Neuron (in vitro differentiated cells): ENCODE results near the gene RNF130.

Experiments used
- H2AFZ ChIP-seq: one replicate; pipeline ENCODE4 v1.6.1; 2013; ENCODE audit warnings: low read depth, mild to moderate bottlenecking, inconsistent platforms, low read length, moderate library complexity
- H3K27me3 ChIP-seq: one replicate; pipeline ENCODE4 v1.6.1; 2013; ENCODE audit warnings: low read length; ENCODE audit not compliant: insufficient read depth
- H3K36me3 ChIP-seq: one replicate; pipeline ENCODE4 v1.6.1; 2013; ENCODE audit warnings: low read length; ENCODE audit not compliant: insufficient read depth
- H3K4me1 ChIP-seq: one replicate; pipeline ENCODE4 v1.6.1; 2013; ENCODE audit warnings: low read length; ENCODE audit not compliant: insufficient read depth
- H3K4me3 ChIP-seq: 2 replicates; pipeline ENCODE4 v1.5.1; 2013; ENCODE audit warnings: mild to moderate bottlenecking, low read length, moderate library complexity
- H3K9me3 ChIP-seq: one replicate; pipeline ENCODE4 v1.6.1; 2013; ENCODE audit warnings: low read length

RNF130 gene

DNA sequence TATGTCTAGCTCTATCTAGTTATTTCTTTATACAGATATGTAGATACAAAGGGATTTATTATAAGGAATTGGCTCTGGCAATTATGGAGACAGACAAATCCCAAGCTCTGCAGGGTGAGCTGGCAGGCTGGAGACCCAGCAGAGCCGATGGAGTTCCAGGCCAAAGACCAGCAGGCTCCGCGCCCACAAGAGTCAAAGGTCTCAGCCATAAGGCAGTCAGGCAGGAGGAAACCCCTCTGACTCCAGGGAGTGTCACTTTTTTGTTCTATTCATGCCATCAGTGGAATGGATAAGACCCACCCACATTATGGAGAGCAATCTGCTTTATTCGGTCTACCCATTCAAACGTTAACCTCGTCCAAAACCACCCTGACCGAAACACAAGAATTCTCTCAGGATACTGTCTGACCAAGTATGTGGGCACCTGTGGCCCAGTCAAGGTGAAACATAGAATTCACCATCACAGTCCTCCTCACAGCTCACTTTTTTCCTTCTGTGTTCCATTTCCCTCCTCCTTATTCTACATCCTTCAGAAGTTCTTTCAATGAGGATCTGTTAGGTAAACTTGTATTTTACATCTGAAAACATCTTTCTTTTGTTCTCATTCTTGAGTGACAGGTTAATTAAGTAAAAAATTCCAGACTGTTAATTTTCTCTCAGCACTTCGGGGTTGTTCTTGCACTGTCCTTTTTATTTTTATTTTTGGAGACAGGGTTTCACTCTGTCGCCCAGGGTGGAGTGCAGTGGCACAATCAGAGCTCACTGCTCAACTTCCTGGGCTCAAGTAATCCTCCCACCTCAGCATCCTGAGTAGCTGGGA lies 21.2 kb downstream of the RNF130 start:
- no peaks in the 10 kb centered on the region for H3K27me3 ChIP-seq
- H3K9me3 ChIP-seq = peaks cover 35% of the 10 kb centered on the region
- H2AFZ ChIP-seq = no peak overlapping the region
- peaks cover 23% of the 10 kb centered on the region for H3K4me1 ChIP-seq
- no peak overlapping the region for H3K4me3 ChIP-seq
- H3K36me3 ChIP-seq = peaks cover 16% of the 10 kb centered on the region

DNA sequence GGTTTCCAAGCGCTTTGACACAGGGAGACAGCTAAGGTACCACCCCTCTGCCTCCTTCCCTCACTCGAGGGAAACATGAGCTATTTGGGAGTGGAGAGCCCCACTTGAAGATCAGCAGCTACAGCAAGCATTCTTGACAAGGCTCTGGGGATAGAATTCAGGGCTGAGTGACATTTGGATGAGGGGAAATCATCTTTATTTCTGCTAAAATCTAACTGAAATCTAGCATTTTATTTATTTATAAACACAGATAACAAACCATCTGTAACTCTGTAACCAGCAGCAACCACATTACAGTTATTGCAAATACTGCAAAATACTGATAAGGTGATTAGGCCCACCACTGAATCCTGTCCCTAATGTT lies 22.4 kb downstream of the RNF130 start:
- Histone ChIP-seq H3K27me3 (no peaks in the 10 kb centered on the region), H3K4me3 (no peak overlapping the region), H3K9me3 (peaks cover 42% of the 10 kb centered on the region), H3K4me1 (peaks cover 16% of the 10 kb centered on the region), H2AFZ (no peak overlapping the region), H3K36me3 (peaks cover 15% of the 10 kb centered on the region)

- Histone ChIP-seq H3K27me3 (no peaks in the 10 kb centered on the region), H3K4me3 (no peak overlapping the region), H3K36me3 (peaks cover 20% of the 10 kb centered on the region), H2AFZ (no peak overlapping the region), H3K9me3 (peaks cover 37% of the 10 kb centered on the region), H3K4me1 (peaks cover 11% of the 10 kb centered on the region)
Observed at GRCh38 chr5:180047667-180048066, 23.9 kb downstream of the RNF130 start.

DNA sequence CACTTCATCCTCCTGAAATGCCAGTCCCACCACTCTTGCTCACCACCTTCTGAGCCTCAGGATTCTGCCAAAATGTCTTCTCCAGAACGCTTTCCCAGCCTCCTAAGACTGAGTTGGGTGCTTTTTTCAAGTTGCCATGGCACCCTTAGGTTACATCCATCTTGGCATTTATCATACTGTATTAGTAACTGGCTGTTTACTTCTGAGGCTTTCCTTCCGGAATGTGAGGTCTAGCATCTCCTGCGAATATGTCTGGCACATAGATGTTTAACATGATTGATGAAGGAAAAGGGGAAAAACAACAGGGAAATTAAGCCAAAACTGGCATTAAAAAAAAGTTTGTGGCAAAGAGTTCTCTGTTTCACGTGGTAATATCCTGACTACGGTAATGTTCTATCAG lies 24.9 kb downstream of the RNF130 start:
- no peak overlapping the region for H3K4me3 ChIP-seq
- no peak overlapping the region for H2AFZ ChIP-seq
- peaks cover 23% of the 10 kb centered on the region for H3K36me3 ChIP-seq
- peaks cover 33% of the 10 kb centered on the region for H3K9me3 ChIP-seq
- no peaks in the 10 kb centered on the region for H3K27me3 ChIP-seq
- H3K4me1 ChIP-seq = peaks cover 11% of the 10 kb centered on the region

- peaks cover 11% of the 10 kb centered on the region for H3K4me1 ChIP-seq
- peaks cover 30% of the 10 kb centered on the region for H3K9me3 ChIP-seq
- no peak overlapping the region for H3K4me3 ChIP-seq
- peaks cover 26% of the 10 kb centered on the region for H3K36me3 ChIP-seq
- no peak overlapping the region for H2AFZ ChIP-seq
- H3K27me3 ChIP-seq = no peaks in the 10 kb centered on the region
Observed at GRCh38 chr5:180045889-180046499, 25.6 kb downstream of the RNF130 start.

- Histone ChIP-seq H3K27me3 (no peaks in the 10 kb centered on the region), H3K4me1 (peaks cover 3% of the 10 kb centered on the region), H3K36me3 (peaks cover 48% of the 10 kb centered on the region), H2AFZ (no peak overlapping the region), H3K9me3 (peaks cover 30% of the 10 kb centered on the region), H3K4me3 (no peak overlapping the region)
Observed at GRCh38 chr5:180043377-180043776, 28.2 kb downstream of the RNF130 start.

DNA sequence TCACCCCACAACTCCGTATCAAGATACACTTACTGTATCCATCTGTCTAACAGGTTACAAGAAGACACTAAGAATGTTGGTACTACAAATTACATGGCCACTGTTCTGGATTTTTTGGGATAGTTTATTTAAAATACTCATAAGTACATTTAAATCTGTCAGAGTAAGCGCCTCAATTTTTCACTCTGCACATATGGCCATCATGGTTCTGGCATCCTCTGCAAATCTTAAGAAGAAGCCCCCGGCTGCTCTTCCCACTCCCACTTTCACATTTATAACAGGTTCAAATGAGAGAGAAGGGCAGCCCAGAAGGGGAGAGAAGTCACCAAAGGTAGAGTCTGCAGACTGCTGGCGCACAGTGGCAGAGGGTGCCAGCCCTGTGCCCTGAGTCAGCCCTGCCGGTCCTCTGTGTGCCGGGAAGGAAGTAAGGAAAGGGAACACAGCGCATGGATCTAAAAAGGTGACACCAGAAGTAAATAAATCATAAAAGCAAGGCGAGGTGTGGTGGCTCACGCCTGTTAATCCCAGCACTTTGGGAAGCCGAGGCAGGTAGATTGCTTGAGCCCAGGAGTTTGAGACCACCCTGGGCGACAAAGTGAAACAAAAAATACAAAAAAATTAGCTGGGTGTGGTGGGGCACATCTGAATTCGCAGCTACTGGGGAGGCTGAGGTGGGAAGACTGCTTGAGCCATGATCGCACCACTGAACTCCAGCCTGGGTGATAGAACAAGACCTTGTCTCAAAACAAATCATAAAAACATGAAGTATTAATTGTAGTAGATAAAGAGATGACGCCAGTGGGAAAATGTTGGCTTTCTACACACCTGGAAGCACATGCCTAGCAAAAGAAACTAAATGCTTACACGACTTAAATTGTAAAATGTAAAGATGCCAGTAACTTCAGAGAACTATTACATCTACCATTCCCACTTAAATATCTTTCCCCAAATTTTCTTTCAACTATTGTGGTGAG lies 30.0 kb downstream of the RNF130 start:
- Histone ChIP-seq H3K27me3 (no peaks in the 10 kb centered on the region), H3K36me3 (peaks cover 64% of the 10 kb centered on the region), H3K4me3 (no peak overlapping the region), H2AFZ (no peak overlapping the region), H3K4me1 (peaks cover 3% of the 10 kb centered on the region), H3K9me3 (peaks cover 34% of the 10 kb centered on the region)

GRCh38 chr5:180040287-180041214 lies 31.0 kb downstream of the RNF130 start:
- Histone ChIP-seq H2AFZ (no peak overlapping the region), H3K27me3 (no peaks in the 10 kb centered on the region), H3K4me1 (peaks cover 3% of the 10 kb centered on the region), H3K9me3 (peaks cover 32% of the 10 kb centered on the region), H3K36me3 (peaks cover 62% of the 10 kb centered on the region), H3K4me3 (no peak overlapping the region)

DNA sequence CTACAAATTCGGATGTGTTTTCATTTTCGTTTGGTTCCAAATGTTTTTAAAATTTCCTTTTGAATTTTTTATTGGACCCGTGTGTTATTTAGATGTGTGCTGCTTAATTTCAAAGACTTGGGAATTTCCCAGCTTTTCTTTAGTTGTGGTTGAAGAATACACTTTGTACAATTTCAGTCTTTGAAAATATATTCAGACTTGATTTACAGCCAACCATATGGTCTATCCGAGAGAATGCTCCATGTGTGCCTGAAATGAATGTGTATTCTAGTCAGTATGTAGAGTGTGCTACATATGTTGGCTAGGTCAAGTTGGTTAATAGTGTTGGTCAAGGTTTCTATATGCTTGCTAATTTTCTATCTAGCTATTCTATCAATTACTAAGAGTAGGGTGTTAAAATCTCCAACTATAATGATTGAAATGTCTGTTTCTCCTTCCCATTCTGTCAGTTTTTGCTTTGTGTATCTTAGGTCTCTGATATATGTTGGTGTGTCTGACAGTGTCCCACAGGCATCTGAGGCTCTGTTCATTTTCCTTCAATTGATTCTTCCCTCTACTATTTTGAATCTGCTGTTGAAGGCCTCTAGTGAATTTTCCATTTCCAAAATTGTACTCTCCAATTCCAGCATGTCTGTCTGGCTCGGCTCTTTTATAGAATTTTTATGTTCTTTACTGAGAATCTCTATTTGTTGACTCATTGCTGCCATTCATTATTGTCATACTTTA lies 36.2 kb downstream of the RNF130 start:
- Histone ChIP-seq H3K4me1 (no peaks in the 10 kb centered on the region), H3K4me3 (no peak overlapping the region), H3K9me3 (peaks cover 49% of the 10 kb centered on the region), H2AFZ (no peak overlapping the region), H3K27me3 (no peaks in the 10 kb centered on the region), H3K36me3 (peaks cover 90% of the 10 kb centered on the region)

DNA sequence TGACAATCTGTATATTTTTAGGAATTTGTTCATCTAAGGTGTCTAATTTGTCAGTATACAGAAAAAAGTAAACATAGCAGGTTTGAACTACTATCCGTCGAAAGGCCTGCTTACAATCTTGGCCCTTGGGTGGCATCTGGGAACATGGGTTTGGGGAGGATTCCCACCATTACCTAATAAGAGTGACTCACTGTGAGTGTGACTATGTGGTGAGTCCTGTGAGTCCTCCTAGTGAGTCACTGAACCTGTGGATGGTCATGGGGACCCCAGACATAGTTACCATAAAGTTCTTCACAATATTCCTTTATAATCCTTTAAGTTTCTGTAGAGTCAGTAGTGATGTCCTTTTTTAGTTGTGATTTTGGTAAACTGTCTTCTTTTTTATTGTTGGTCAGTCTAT lies 37.0 kb downstream of the RNF130 start:
- no peaks in the 10 kb centered on the region for H3K27me3 ChIP-seq
- peaks cover 85% of the 10 kb centered on the region for H3K36me3 ChIP-seq
- H3K9me3 ChIP-seq = peaks cover 47% of the 10 kb centered on the region
- peaks cover 2% of the 10 kb centered on the region for H3K4me1 ChIP-seq
- no peak overlapping the region for H3K4me3 ChIP-seq
- H2AFZ ChIP-seq = no peak overlapping the region

- Histone ChIP-seq H3K4me1 (peaks cover 32% of the 10 kb centered on the region), H3K9me3 (peaks cover 10% of the 10 kb centered on the region), H3K27me3 (no peaks in the 10 kb centered on the region), H3K36me3 (peaks cover 50% of the 10 kb centered on the region), H3K4me3 (no peak overlapping the region), H2AFZ (no peak overlapping the region)
Observed at GRCh38 chr5:180027459-180028089, 44.0 kb downstream of the RNF130 start.
